NCI-H748 (cell line): ENCODE data around the gene LRRC4C.
A peak's percentile ranks its signal among the peaks of the same experiment; 100 is the strongest.

ENCODE experiments used
- DNase-seq: peaks from one replicate; lab custom pipeline; 2025; ENCODE audit not compliant: unreplicated experiment; lab: John Stamatoyannopoulos, UW

The LRRC4C gene

DNA sequence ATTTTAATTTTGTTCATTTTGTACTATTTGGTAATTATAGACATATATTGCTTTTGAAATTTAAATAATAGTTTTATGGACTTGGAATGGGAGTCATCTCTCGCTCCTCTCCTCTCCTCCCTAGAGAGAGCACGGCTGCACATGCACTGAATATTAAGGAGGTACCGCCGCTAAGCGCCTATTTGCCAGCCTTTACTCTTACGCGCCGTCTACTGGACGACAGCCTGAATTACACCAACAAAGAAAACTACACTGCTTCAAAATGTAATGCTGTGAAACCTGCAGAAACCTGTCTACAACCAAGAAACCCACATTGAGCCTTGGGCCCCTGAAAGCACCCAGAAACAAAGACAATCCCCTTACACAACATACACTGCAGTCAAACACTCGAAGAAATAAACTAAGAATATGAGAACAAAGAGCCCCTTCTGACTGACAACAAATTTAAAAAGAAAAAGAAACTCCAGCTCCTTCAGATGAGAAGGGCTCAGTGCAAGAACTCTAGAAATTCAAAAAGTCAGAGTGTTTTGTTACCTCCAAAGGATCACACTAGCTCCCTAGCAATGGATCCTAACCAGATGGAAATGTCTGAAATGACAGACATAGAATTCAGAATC, 737.2 kb downstream of the LRRC4C start:
- peak; percentile 44 for DNase-seq

DNA sequence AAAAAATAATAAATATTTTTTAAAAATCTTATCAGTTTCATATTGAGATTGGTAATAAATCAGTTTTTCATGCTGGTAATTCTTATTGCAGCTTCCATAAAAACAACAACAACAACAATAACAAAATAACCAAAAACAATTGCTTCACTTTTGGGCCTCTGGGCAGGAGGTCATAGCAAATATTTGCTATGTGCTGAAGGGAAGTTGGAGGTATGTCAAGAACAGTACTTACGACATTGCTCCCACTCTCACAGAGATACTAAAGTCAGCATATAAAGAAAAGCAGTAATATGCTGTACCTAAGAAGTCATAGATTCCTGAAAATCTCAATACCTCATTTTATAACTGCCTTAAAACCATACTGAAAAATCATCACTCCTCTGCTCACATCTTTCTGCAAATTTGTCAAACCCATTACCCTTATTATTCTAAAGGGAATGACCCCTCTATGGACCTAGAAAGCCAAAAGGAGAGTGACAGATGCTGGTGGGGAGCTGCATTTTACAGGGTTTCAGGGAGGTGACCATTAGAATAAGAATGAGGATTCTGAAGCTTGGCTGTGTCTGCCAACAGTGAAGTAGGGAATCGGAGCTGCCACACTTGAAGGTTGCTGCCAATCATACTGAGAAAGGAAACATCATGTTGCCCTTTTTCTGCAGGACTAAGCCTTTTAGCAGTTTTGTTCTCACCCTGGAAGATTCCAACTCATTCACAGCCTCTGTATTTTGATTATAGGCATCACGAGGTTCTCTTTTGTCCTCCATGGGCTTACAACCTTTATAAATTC, 742.9 kb downstream of the LRRC4C start:
- no peak for DNase-seq

DNA sequence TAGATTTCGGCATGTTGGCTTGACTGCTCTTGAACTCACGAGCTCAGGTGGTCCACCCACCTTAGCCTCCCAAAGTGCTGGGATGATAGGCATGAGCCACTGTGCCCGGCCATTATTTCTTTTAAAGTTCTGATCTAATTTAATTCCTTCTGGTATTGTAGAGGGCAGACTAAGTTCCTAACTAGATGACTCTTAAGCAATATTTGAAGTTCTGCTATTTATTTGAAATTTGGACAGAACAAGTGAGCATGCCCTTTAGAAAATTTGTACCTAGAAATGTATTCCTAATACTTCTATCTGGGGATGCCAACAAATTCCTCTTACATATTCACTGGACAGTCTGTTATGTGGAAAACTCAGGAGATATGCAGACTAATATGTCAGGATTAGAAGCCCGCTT, 746.4 kb downstream of the LRRC4C start:
- no peak for DNase-seq

- no peak for DNase-seq
Observed at GRCh38 chr11:40701027-40701426, 758.4 kb downstream of the LRRC4C start.

- DNase-seq: no peak
Observed at GRCh38 chr11:40689823-40690222, 769.6 kb downstream of the LRRC4C start.

DNA sequence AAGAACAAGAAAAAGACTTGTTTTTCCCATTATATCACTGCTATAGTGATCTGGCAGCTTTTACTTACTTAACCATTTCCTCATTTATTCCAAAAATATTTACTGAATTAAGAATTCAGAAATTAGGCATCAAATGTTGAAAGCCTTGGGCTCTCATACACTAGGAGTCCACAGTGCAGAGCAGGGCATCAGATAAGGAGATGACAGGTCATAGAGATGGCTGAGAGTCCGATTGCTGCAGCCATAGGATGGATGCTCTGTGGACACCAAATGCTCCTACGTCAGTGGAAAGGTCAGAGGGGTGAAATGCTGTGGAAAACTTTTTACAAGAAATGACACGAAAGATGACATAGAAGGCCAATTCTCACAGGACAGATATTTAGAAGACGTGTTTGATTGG, 771.1 kb downstream of the LRRC4C start:
- DNase-seq: no peak

DNA sequence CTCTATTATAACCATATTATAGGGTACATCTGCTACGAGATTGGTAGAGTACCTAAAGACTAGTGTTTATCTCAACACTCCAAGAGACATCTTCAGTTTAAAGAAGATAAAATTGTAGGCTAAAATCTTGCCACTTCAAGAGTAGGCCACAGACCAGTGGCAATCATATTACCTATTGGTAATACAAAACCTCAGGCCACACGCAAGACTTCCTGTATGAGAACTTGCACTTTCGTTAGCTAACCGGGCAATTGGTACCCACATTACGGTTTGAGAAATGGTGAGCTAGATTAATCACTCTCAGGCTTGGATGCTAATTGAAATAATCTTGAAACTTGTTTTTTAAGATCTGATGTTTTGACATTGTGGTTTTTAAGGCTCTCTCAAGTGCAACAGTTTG, 772.7 kb downstream of the LRRC4C start:
- DNase-seq: no peak

GRCh38 chr11:40683010-40683409, 776.4 kb downstream of the LRRC4C start:
- DNase-seq: no peak

GRCh38 chr11:40679276-40679675, 780.2 kb downstream of the LRRC4C start:
- no peak for DNase-seq

DNA sequence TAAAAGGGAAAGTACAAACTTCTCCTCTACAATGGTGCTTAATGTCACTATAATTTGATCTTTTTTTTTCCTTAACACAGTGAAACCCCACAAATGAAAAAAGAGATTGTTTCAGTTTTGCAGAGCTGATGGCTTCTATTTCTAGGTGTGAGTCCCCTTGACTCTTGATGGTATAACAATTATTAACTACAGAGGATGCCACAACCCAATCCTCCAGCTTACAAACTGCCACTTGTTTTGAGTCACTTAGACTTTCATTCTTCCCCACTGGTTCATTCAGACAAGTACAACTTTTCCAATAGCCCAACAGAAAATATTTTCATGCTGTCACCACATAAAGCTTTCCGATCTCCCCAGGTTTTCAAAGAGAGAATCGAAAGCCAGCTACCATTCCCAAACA, 812.2 kb downstream of the LRRC4C start:
- no peak for DNase-seq

DNA sequence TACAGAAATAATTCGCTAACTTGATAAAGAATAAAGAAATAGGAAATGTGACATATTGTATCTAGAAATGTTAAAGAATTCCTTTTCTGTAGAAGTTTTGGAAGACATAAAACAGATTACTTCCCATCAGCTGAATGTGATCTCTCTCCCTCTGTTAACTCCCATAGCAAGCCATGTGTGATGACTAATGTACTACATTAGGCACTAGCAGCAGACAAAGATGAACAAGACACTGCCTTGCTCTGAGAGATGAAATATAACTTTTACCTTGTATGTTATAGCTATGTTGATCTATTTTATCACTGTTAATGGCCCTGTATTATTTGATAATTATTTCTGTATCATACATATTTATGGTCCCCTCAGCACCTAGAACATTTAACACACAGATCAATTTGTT, 817.2 kb downstream of the LRRC4C start:
- DNase-seq: no peak

DNA sequence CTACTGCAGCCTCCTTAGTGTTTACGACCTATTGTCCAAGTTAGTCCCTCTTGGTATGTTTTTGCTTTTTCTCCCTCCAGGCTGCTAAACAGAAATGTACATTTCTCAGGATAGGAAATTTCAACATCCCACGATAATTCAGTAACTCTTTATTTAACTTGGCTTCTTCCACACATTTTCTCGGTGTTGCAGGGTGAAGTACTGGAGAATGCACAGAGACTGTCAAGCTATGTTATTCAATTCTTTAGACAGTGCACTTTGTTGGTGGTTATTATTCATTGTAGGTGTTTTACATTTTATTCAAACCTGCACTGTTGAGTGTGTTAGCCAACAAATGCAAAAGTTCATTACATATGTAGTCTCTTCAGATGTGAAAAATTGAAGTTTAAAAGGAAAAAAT, 839.8 kb downstream of the LRRC4C start:
- no peak for DNase-seq

DNA sequence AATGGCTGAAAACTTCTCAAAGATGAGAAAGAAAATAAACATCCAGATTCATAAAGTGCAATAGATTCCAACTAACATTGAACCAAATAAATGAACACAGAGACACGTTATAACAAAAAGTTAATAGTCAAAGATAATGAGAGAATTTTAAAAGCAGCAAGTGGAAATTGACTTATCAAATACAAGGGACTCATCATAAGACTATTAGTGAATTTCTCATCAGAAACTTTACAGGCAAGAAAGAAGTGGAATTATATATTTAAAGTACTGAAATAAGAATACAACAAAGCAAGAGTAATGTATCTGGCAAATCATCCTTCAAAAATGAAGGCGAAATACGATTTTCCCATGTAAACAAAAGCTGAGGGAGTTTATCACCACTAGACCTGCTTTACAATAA, 852.7 kb downstream of the LRRC4C start:
- DNase-seq: no peak

DNA sequence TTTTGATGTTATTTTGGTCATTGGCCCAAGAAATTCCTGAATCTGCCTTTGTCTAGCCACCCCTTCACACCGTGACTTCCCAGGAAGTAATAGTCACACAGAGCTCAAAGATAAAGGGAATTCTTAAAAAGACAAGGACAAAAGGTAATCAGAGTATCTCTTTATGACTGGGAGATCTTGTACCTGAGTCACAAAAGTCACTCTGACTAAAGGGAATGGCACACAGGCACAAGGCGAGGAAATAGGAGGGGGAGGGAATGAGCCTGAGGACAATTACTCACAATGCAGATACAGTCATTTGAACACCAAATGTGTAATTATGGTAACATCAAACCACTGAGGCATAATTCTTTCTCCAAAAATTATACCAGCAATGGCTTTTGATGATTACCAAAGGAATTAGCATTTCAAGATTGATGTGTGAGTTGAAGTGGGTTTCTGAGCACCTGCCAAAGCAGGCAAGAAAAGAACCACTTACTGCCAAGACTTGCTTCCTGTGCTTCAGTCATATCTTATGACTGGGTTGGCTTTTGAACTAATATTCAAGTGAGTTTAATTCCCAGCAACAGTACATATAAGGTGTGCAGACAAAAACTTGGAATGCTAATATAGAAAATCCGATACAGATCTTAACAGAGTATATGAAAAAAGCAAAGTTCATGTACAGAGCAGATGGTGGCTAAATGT, 856.4 kb downstream of the LRRC4C start:
- DNase-seq: no peak

DNA sequence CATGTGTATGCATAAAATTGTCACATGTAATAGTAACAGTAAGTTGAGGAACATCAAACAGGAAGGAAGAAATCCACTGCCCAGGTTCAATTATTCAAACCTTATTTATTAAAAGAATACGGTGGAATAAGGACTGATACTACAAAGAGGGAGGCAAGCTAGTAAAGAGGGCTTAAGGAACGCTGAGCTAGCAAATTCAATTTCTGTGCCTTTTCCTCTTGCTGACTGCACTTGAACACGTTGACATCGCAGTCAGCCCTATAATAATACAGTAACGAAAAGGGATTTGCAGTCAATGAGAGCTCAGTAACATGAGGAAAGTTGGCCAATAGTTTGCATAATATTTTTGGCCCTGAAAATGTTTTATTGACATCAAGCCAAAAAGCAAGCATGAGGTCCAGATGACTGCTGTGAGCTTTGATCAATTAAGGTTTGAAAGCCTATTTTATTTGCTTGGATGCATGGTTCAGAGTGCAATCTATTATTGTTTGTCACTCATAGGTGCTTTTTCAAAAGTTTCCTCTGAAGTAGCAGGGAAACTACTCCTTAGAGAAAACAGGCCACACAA, 861.8 kb downstream of the LRRC4C start:
- DNase-seq: no peak

GRCh38 chr11:40573254-40573891, 886.1 kb downstream of the LRRC4C start:
- no peak for DNase-seq

DNA sequence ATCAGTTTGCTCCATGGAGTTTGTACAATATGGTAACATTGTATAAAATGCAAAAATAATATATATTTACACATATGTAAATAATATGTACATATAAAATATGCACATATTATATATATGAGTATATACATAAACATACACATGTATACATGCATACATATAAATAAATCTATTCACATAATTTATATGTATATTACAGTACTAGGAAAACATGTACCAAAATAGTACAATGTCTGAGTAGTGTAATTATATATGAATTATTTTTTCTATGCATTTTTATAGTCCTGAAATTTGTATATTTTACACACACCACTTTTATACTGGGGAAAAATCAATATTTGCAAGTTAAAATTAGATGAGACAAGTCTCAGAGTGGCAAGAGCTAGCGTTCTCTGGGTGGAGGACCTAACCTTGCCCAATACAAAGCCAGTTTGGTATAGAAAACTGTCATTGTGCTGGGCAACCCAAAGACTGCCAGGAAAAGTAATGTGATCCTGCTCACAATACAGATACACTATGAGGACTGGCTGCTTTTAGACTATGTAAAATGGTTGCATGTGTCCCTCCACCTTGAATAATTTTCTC, 889.4 kb downstream of the LRRC4C start:
- no peak for DNase-seq

DNA sequence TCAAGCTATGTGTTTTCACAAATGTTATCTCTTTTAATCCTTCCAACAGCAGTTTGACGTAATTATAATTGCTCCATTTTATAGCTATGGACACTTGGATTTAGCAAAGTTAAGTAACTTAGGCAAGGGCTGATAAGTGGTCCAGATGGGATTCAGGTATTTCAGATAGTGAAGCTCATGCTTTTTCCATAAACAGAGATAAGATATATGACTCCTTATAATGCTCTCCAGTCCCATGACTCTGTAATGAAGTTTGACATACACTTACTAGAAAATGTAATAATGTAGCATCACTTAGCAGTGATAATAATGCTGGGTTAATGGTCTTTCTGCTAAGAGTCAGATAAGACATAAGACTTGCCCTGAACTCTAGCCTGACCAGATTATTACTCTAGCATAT, 892.1 kb downstream of the LRRC4C start:
- DNase-seq: no peak

DNA sequence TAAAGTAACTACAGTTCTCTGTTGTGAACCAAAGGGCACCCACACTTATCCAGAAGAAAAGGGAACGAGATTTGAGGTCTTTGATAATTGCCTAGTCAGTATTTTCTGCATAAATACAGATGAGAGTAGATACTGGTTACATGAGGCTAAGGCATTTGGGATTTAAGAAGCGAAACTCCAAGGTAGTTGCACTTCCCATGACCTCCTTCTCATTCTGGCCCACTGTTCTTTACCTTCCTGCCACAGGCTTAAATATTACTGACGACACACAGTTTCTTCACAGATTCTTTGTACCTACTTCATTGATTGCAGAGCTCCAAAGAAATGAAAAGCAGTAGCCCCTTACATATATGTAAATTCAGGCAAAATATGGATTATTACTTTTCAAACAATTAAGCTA, 915.3 kb downstream of the LRRC4C start:
- no peak for DNase-seq

DNA sequence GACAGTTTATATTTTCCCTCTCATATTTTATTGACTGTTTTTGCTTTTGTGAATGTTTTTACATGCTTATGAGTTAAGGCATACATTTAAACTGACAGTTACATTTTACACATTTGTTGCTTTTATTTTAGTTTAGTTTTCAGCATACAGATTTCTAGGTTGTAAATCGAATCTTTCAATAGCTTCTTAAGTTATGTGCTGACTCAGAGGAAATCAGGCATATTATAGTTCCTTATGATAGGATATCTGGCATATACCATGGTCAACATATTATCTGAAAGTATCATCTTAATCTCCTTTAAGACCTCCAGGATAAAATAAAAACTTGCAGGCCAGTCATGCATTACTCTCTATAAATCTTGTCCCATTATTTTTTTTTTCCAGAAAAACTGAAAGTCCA, 916.6 kb downstream of the LRRC4C start:
- no peak for DNase-seq

- DNase-seq: no peak
Observed at GRCh38 chr11:40537734-40538133, 921.7 kb downstream of the LRRC4C start.
